ENCODE measurements around the gene VCY1B.
"Not testable (repeated sequence)": the region's sequence is repeated elsewhere in the genome, so short reads cannot be mapped to it uniquely, and the experiment has no call there.

The VCY1B gene

DNA sequence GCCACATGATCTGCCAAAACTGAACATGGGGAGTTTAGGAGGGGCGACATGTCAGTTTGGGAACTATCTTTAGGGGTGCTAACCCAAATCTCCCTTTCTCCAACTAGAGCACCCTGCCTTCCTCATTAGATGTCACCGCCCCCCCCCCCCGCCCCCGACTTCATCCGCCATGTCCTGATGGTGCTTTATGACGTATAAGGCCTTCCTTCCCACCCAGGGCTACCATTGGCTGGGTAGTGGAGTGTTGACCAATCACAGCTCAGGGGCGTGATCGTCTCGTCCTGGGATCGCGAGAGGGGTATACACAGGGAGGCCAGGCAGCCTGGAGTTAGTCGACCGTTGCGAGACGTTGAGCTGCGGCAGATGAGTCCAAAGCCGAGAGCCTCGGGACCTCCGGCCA lies at the start of gene VCY1B:
TSS of gene VCY1B (plus strand) at position 301 of the 400 bp plus-strand sequence. CDS start at position 364, 63 bp downstream.
- not testable (repeated sequence) for FAIRE-seq

DNA sequence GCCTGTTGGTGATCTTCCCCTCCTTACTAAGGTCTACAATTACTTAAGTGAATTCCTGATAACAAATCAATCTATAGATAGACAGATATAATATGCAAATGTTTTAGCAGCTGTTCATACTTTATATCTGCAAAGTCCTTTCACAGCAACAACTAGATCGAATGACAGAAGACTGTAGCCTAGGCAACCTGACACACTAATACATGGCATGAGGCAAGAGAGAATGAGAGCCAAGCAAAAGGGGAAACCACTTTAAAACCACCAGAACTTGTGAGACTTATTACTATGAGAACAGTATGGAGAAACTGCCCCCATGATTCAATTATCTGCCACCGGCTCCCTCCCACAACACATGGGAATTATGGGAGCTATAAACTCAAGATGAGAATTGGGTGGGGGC lies 44.1 kb upstream of the VCY1B start:
- not testable (repeated sequence) for FAIRE-seq

GRCh38 chrY:14030395-14030794 lies 25.6 kb upstream of the VCY1B start:
- FAIRE-seq, result not testable (repeated sequence)

- no peak for FAIRE-seq
Observed at GRCh38 chrY:14085877-14086276, 29.9 kb downstream of the VCY1B start.

Data from G401.6 (cell line).